Mononuclear cell (primary cell): ENCODE results near the gene GBA3. TPM values are rescaled to one million over a fixed set of nuclear protein-coding genes. Genes with fewer than 3 reads are reported as not detected.

Experiments used
- H3K27me3 ChIP-seq: 2 replicates; pipeline ENCODE4 v1.6.0; 2011; ENCODE audit warnings: low read length, control low read depth; ENCODE audit not compliant: insufficient read depth
- H3K4me1 ChIP-seq: 2 replicates; pipeline ENCODE4 v1.5.1; 2011; ENCODE audit warnings: mild to moderate bottlenecking, low read length, control low read depth; ENCODE audit not compliant: insufficient read depth
- H3K4me3 ChIP-seq: 2 replicates; pipeline ENCODE4 v1.5.1; 2011; ENCODE audit warnings: mild to moderate bottlenecking, low read length, moderate library complexity
- H3K9me3 ChIP-seq: 2 replicates; pipeline ENCODE4 v1.5.1; 2011; ENCODE audit warnings: low read depth, mild to moderate bottlenecking, control low read depth, low read length
- total RNA-seq: library from RNA; depleted of rRNA; stranded (reverse); fragments of >200 nt; gene quantifications from one replicate; pipeline ENCODE4 v1.2.3, GENCODE V29; 2012

Gene GBA3
- total RNA-seq, 1 donor: 0.10 TPM

- no peaks in the 10 kb centered on the region for H3K4me1 ChIP-seq
- H3K4me3 ChIP-seq: no peak overlapping the region
- no peaks in the 10 kb centered on the region for H3K9me3 ChIP-seq
- H3K27me3 ChIP-seq: no peaks in the 10 kb centered on the region
Observed at GRCh38 chr4:22721204-22721603, 28.5 kb downstream of the GBA3 start.

GRCh38 chr4:22730021-22730420, 37.3 kb downstream of the GBA3 start:
- Histone ChIP-seq H3K4me3 (no peak overlapping the region), H3K9me3 (no peaks in the 10 kb centered on the region), H3K27me3 (no peaks in the 10 kb centered on the region), H3K4me1 (no peaks in the 10 kb centered on the region)

GRCh38 chr4:22733816-22734215, 41.1 kb downstream of the GBA3 start:
- no peaks in the 10 kb centered on the region for H3K9me3 ChIP-seq
- no peak overlapping the region for H3K4me3 ChIP-seq
- H3K27me3 ChIP-seq: no peaks in the 10 kb centered on the region
- H3K4me1 ChIP-seq: no peaks in the 10 kb centered on the region

- H3K9me3 ChIP-seq: no peaks in the 10 kb centered on the region
- no peaks in the 10 kb centered on the region for H3K4me1 ChIP-seq
- H3K27me3 ChIP-seq: no peaks in the 10 kb centered on the region
- no peak overlapping the region for H3K4me3 ChIP-seq
Observed at GRCh38 chr4:22736912-22737311, 44.2 kb downstream of the GBA3 start.

GRCh38 chr4:22739968-22740367, 47.2 kb downstream of the GBA3 start:
- Histone ChIP-seq H3K4me3 (no peak overlapping the region), H3K27me3 (no peaks in the 10 kb centered on the region), H3K4me1 (no peaks in the 10 kb centered on the region), H3K9me3 (no peaks in the 10 kb centered on the region)

GRCh38 chr4:22741744-22742143, 49.0 kb downstream of the GBA3 start:
- Histone ChIP-seq H3K4me1 (no peaks in the 10 kb centered on the region), H3K27me3 (no peaks in the 10 kb centered on the region), H3K4me3 (no peak overlapping the region), H3K9me3 (no peaks in the 10 kb centered on the region)

- H3K4me3 ChIP-seq: no peak overlapping the region
- H3K9me3 ChIP-seq: no peaks in the 10 kb centered on the region
- no peaks in the 10 kb centered on the region for H3K4me1 ChIP-seq
- no peaks in the 10 kb centered on the region for H3K27me3 ChIP-seq
Observed at GRCh38 chr4:22743290-22743689, 50.6 kb downstream of the GBA3 start.

- Histone ChIP-seq H3K9me3 (no peaks in the 10 kb centered on the region), H3K4me3 (no peak overlapping the region), H3K27me3 (no peaks in the 10 kb centered on the region), H3K4me1 (no peaks in the 10 kb centered on the region)
Observed at GRCh38 chr4:22744478-22745062, 51.8 kb downstream of the GBA3 start.

- Histone ChIP-seq H3K4me1 (no peaks in the 10 kb centered on the region), H3K9me3 (no peaks in the 10 kb centered on the region), H3K27me3 (no peaks in the 10 kb centered on the region), H3K4me3 (no peak overlapping the region)
Observed at GRCh38 chr4:22745234-22745633, 52.5 kb downstream of the GBA3 start.

GRCh38 chr4:22754116-22754515, 61.4 kb downstream of the GBA3 start:
- Histone ChIP-seq H3K9me3 (no peaks in the 10 kb centered on the region), H3K4me1 (no peaks in the 10 kb centered on the region), H3K4me3 (no peak overlapping the region), H3K27me3 (no peaks in the 10 kb centered on the region)

- H3K4me3 ChIP-seq: no peak overlapping the region
- no peaks in the 10 kb centered on the region for H3K4me1 ChIP-seq
- no peaks in the 10 kb centered on the region for H3K9me3 ChIP-seq
- no peaks in the 10 kb centered on the region for H3K27me3 ChIP-seq
Observed at GRCh38 chr4:22762548-22762947, 69.8 kb downstream of the GBA3 start.

- no peaks in the 10 kb centered on the region for H3K4me1 ChIP-seq
- no peak overlapping the region for H3K4me3 ChIP-seq
- no peaks in the 10 kb centered on the region for H3K27me3 ChIP-seq
Observed at GRCh38 chr4:22764183-22764582, 71.4 kb downstream of the GBA3 start.

GRCh38 chr4:22766068-22766467, 73.3 kb downstream of the GBA3 start:
- Histone ChIP-seq H3K27me3 (no peaks in the 10 kb centered on the region), H3K9me3 (no peaks in the 10 kb centered on the region), H3K4me3 (no peak overlapping the region), H3K4me1 (no peaks in the 10 kb centered on the region)

More at GRCh38 chr4:22764183-22764582, 71.4 kb downstream of the GBA3 start:
- no peaks in the 10 kb centered on the region for H3K9me3 ChIP-seq

GRCh38 chr4:22778547-22779163, 85.9 kb downstream of the GBA3 start:
- no peaks in the 10 kb centered on the region for H3K4me1 ChIP-seq
- no peak overlapping the region for H3K4me3 ChIP-seq
- H3K27me3 ChIP-seq: no peaks in the 10 kb centered on the region
- no peaks in the 10 kb centered on the region for H3K9me3 ChIP-seq

GRCh38 chr4:22780317-22780716, 87.6 kb downstream of the GBA3 start:
- Histone ChIP-seq H3K4me1 (no peaks in the 10 kb centered on the region), H3K27me3 (no peaks in the 10 kb centered on the region), H3K9me3 (no peaks in the 10 kb centered on the region), H3K4me3 (no peak overlapping the region)

- Histone ChIP-seq H3K27me3 (no peaks in the 10 kb centered on the region), H3K9me3 (no peaks in the 10 kb centered on the region), H3K4me3 (no peak overlapping the region), H3K4me1 (no peaks in the 10 kb centered on the region)
Observed at GRCh38 chr4:22780797-22781196, 88.1 kb downstream of the GBA3 start.
